HepG2 (cell line): Measurements from ENCODE around the gene TMC8. TPM values are rescaled to one million over a fixed set of nuclear protein-coding genes. Genes with fewer than 3 reads are reported as not detected.

Experiments
- ATF7 ChIP-seq, 2 experiments: fragments of 450-650 bp in 1 of 2; sonication (generic) in 1 of 2; formaldehyde crosslinking in 1 of 2; IDR thresholded peaks; 2 replicates each; pipeline versions ENCODE4 v1.4.0 to v1.6.1; 2016 to 2020; ENCODE audit warnings: antibody characterized with exemption in 1 of 2, mild to moderate bottlenecking in 1 of 2, missing genetic modification reagents in 1 of 2
- FOXJ3 ChIP-seq: sonication (generic); formaldehyde crosslinking; IDR thresholded peaks from 2 replicates; pipeline ENCODE4 v1.4.0; 2020; ENCODE audit warnings: missing genetic modification reagents, mild to moderate bottlenecking, borderline replicate concordance
- FOXO1 ChIP-seq: sonication (generic); formaldehyde crosslinking; IDR thresholded peaks from 2 replicates; pipeline ENCODE4 v1.4.0; 2020; ENCODE audit warnings: missing genetic modification reagents
- GPN1 ChIP-seq: sonication (generic); formaldehyde crosslinking; IDR thresholded peaks from 2 replicates; pipeline ENCODE4 v1.5.1; 2020; ENCODE audit warnings: missing genetic modification reagents, borderline replicate concordance
- GTF2F1 ChIP-seq: fragments of 150-350 bp; IDR thresholded peaks from 2 replicates; pipeline ENCODE4 v1.6.1; 2014; ENCODE audit warnings: low read length
- KAT8 ChIP-seq: IDR thresholded peaks from 2 replicates; pipeline ENCODE4 v1.6.1; 2016; ENCODE audit warnings: missing genetic modification reagents, missing compliant biosample characterization
- SAP130 ChIP-seq: IDR thresholded peaks from 2 replicates; pipeline ENCODE4 v1.6.1; 2016; ENCODE audit warnings: low read depth
- SNAI1 ChIP-seq: sonication (generic); formaldehyde crosslinking; IDR thresholded peaks from 2 replicates; pipeline ENCODE4 v1.5.0; 2020; ENCODE audit warnings: mild to moderate bottlenecking, missing genetic modification reagents, borderline replicate concordance
- SUZ12 ChIP-seq: fragments of 150-350 bp; IDR thresholded peaks from 2 replicates; pipeline ENCODE4 v1.6.1; 2014; ENCODE audit warnings: low read depth, low read length
- ZC3H4 ChIP-seq: sonication (generic); formaldehyde crosslinking; IDR thresholded peaks from 2 replicates; pipeline ENCODE4 v1.4.0; 2020; ENCODE audit warnings: missing genetic modification reagents, borderline replicate concordance
- ZNF24 ChIP-seq: fragments of 450-650 bp; IDR thresholded peaks from 2 replicates; pipeline ENCODE4 v1.6.1; 2017; ENCODE audit warnings: antibody characterized with exemption, mild to moderate bottlenecking
- ZNF260 ChIP-seq: sonication (generic); formaldehyde crosslinking; IDR thresholded peaks from 2 replicates; pipeline ENCODE4 v1.4.0; 2020; ENCODE audit warnings: missing genetic modification reagents, low read depth, mild to moderate bottlenecking, borderline replicate concordance
- ZNF264 ChIP-seq: sonication (generic); formaldehyde crosslinking; IDR thresholded peaks from 2 replicates; pipeline ENCODE4 v1.4.0; 2020; ENCODE audit warnings: missing genetic modification reagents
- ZNF318 ChIP-seq: sonication (generic); formaldehyde crosslinking; IDR thresholded peaks from 2 replicates; pipeline ENCODE4 v1.4.0; 2020; ENCODE audit warnings: mild to moderate bottlenecking, missing genetic modification reagents
- ZNF367 ChIP-seq: sonication (generic); formaldehyde crosslinking; IDR thresholded peaks from 2 replicates; pipeline ENCODE4 v1.4.0; 2020; ENCODE audit warnings: missing genetic modification reagents, borderline replicate concordance
- ZNF547 ChIP-seq: sonication (generic); formaldehyde crosslinking; IDR thresholded peaks from 2 replicates; pipeline ENCODE4 v1.5.1; 2020; ENCODE audit warnings: mild to moderate bottlenecking, missing genetic modification reagents
- ZNF576 ChIP-seq: sonication (generic); formaldehyde crosslinking; IDR thresholded peaks from 2 replicates; pipeline ENCODE4 v1.4.0; 2020; ENCODE audit warnings: mild to moderate bottlenecking, missing genetic modification reagents
- ZNF619 ChIP-seq: sonication (generic); formaldehyde crosslinking; IDR thresholded peaks from 2 replicates; pipeline ENCODE4 v1.4.0; 2020; ENCODE audit warnings: mild to moderate bottlenecking, missing genetic modification reagents
- ZNF670 ChIP-seq: sonication (generic); formaldehyde crosslinking; IDR thresholded peaks from 2 replicates; pipeline ENCODE4 v1.8.0; 2022; ENCODE audit warnings: mild to moderate bottlenecking, missing genetic modification reagents, borderline replicate concordance
- ZNF746 ChIP-seq: sonication (generic); formaldehyde crosslinking; IDR thresholded peaks from 2 replicates; pipeline ENCODE4 v1.8.0; 2022; ENCODE audit warnings: mild to moderate bottlenecking, missing genetic modification reagents
- polyA plus RNA-seq, 8 experiments: library from polyadenylated mRNA; depleted of rRNA in 3 of 8; stranded (reverse) in 7 of 8; unstranded in 1 of 8; fragments of >200 nt; fragmentation: Illumina TruSeq in 4 of 8; extraction: Trizol in 4 of 8; gene quantifications; 2 replicates each; pipeline versions ENCODE4 v1.2.1 to v1.2.3, GENCODE V29; 2011 to 2016; ENCODE audit warnings: low read depth in 4 of 8, missing spikeins in 1 of 8, mixed read lengths in 1 of 8; ENCODE audit not compliant: insufficient read depth in 1 of 8
- total RNA-seq, 5 experiments: library from RNA; depleted of rRNA; stranded (reverse); fragments of >200 nt; fragmentation: Illumina TruSeq; extraction: Trizol; gene quantifications; 2 replicates each; pipeline ENCODE4 v1.2.3, GENCODE V29; 2016; ENCODE audit warnings: low read depth in 1 of 5

Gene TMC8
- total and polyA plus RNA-seq, 2 of the 13 experiments (the other 11 are each of a cell fraction or from before 2014, with no cell fraction given): 0.53 to 7.8 TPM

DNA sequence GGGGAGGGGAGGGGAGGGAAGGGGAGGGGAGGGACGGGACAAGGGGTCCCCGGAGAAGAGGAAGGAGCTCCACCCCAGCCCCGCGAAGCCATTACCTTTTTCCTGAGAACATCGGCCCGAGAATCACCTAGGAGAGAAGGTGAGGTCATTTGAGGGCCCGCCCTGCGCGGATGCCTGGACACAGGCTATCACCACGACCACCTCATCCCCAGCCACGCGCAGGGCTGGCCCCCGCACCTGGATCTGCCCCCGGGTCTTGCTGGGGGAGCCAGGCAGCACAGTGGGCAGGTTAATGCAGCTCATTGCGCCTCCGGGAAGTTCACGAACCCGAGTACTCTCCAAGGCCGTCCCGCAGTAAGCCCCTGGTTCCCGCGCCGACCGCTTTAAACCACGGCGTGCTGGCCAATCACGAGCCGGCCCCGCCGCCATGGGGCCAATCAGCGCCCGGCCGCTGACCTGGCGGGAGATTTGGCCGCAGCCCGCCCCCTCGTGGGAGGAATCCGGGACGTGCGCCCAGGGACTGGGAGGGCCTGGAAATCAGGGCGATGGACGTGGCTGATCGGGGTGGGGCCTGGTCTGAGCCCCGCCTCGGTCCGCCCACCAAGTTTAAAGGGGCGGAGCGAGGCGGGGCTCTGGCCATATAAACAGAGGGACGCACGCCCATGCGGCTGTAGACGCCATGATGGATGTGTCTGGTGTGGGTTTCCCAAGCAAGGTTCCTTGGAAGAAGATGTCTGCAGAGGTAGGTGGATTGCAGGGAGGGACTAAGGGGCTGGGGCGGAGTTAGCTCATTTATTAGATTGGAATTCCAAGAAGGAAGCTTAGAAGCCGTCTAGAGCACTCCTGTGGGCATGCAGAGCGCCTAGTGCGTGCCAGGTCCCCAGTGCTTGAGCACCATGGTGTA lies 56.4 kb downstream of the TMC8 start, which contains the start of the genes AFMID and TK1 (continued):
- no peak for TF ChIP-seq ZNF318 (CRISPR knock-in tag)
- peak; percentile 64; the same call in 1 of the 2 replicates for TF ChIP-seq ZNF746 (CRISPR knock-in tag)
- TF ChIP-seq ATF7 (IDR thresholded peaks at IDR 0.05): no peak
- TF ChIP-seq ATF7 (CRISPR knock-in tag; IDR thresholded peaks at IDR 0.05): no peak; the same call in 1 of the 2 replicates
- no peak for TF ChIP-seq SUZ12
- peak; percentile 90 for TF ChIP-seq GTF2F1
- TF ChIP-seq FOXO1 (CRISPR knock-in tag): peak; percentile 70; the same call in 1 of the 2 replicates
- TF ChIP-seq ZNF260 (CRISPR knock-in tag): no peak
- TF ChIP-seq ZNF547 (CRISPR knock-in tag): peak; percentile 85
- peak; percentile 98 for TF ChIP-seq SAP130 (CRISPR knock-in tag)
- TF ChIP-seq ZNF576: no peak
- no peak for TF ChIP-seq SNAI1 (CRISPR knock-in tag)
- peak; percentile 51; the same call in 1 of the 2 replicates for TF ChIP-seq ZC3H4 (CRISPR knock-in tag)
- no peak; the same call in 1 of the 2 replicates for TF ChIP-seq GPN1
- peak; percentile 9; the same call in 1 of the 2 replicates for TF ChIP-seq ZNF24
- peak; percentile 77 for TF ChIP-seq KAT8 (CRISPR knock-in tag)
- 0 out of 2 replicates have a peak, but pooled peaks have one; percentile 59 for TF ChIP-seq ZNF619 (CRISPR knock-in tag)
- TF ChIP-seq ZNF367: peak; percentile 59; the same call in 1 of the 2 replicates
- peak; percentile 94; the same call in 1 of the 2 replicates for TF ChIP-seq ZNF670 (CRISPR knock-in tag)
- TF ChIP-seq ZNF264 (CRISPR knock-in tag): peak; percentile 67
- TF ChIP-seq FOXJ3 (CRISPR knock-in tag): 0 out of 2 replicates have a peak, but pooled peaks have one; percentile 37
